Fibroblast of the aortic adventitia (primary cell): Measurements from ENCODE around the gene TSPAN18. TPM values are rescaled to one million over a fixed set of nuclear protein-coding genes. Genes with fewer than 3 reads are reported as not detected.

Experiments used
- DNase-seq: peaks from one replicate; pipeline ENCODE4 v3.0.0-alpha.2; 2010; ENCODE audit warnings: low read depth
- H3K4me3 ChIP-seq: 2 replicates; pipeline ENCODE4 v1.5.1; 2011; ENCODE audit warnings: low read depth, mild to moderate bottlenecking, control low read depth, low read length, moderate library complexity
- total RNA-seq: library from RNA; depleted of rRNA; stranded (reverse); fragments of >200 nt; gene quantifications from 2 replicates; pipeline ENCODE4 v1.2.3, GENCODE V29; 2012; ENCODE audit warnings: low replicate concordance
- TF ChIP-seq, protein P1 (sequence below): IDR thresholded peaks from 2 replicates; pipeline ENCODE4 v1.5.1; 2011; ENCODE audit warnings: mild to moderate bottlenecking, low read length, control low read depth, inconsistent platforms; ENCODE audit not compliant: insufficient read depth

The TSPAN18 gene
- total RNA-seq, 1 donor = under 0.01 TPM

DNA sequence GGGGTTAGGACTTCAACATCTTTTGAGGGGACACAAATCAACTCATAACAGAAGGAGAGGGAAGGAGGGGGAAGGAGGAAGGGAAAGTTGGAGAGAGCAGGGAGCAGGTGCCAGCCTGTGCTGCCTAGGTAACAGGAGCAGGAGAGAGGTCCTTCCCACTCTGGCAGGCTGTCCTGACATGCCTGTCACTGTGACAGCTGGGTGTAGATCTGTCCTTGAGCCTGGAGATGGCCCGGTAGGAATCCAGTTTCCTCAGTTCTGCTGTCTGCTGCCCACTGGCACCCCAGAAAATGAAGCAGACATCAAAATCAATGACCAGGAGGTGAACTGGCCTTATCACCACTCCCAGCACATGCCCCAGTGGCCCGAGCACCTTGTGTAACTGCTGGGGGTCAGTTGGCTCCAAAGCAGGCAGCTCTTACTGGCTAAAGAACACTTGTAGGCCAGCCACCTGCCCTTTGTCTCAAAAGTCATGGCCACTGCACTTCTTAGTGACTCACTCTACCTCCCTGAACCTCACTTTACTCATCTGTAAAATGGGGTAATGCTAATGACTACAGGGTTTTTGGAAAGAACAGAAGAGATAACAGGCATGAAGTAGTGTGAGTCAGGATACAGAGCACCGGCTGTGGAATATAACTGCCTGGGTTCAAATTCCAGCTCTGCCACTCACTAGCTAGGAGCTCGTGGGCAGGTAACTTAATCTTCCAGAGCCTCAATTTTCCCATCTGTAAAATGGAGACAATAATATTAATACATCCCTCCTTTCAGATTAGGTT, 8.0 kb upstream of the TSPAN18 start:
- DNase-seq = no peak
- TF ChIP-seq, protein P1, sequence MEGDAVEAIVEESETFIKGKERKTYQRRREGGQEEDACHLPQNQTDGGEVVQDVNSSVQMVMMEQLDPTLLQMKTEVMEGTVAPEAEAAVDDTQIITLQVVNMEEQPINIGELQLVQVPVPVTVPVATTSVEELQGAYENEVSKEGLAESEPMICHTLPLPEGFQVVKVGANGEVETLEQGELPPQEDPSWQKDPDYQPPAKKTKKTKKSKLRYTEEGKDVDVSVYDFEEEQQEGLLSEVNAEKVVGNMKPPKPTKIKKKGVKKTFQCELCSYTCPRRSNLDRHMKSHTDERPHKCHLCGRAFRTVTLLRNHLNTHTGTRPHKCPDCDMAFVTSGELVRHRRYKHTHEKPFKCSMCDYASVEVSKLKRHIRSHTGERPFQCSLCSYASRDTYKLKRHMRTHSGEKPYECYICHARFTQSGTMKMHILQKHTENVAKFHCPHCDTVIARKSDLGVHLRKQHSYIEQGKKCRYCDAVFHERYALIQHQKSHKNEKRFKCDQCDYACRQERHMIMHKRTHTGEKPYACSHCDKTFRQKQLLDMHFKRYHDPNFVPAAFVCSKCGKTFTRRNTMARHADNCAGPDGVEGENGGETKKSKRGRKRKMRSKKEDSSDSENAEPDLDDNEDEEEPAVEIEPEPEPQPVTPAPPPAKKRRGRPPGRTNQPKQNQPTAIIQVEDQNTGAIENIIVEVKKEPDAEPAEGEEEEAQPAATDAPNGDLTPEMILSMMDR = no peak
- H3K4me3 ChIP-seq = no peak overlapping the region

DNA sequence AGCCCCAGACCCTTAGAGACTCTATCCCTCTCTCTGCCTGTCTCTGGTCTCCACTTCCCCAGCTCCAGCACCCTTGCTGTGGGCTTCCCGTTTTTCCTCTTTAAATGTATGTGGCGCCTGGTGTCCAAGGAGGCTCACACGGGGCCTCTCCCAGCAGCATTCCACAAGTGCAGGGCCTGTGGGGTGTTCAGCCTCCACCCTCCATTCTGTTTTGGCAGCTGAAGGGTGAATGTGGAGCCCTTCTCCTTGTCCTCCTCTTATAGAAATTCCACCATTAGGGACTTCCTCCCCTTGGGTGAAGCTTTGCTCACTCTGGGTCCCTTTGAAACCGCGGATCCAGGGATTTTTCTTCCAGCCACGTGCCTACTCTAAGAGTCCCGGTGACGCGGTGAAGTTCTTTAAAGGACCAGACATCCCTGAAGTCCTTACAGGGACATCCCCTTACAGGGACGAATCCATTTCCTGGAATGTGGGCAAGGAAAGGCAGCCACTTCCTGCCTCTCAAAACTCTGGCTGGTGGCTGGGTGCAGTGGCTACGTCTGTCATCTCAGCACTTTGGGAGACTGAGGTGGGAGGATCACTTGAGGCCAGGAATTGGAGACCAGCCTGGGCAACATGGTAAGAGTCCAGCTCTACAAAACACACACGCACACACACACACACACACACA, 1.6 kb upstream of the TSPAN18 start:
- TF ChIP-seq, protein P1 = no peak

DNA sequence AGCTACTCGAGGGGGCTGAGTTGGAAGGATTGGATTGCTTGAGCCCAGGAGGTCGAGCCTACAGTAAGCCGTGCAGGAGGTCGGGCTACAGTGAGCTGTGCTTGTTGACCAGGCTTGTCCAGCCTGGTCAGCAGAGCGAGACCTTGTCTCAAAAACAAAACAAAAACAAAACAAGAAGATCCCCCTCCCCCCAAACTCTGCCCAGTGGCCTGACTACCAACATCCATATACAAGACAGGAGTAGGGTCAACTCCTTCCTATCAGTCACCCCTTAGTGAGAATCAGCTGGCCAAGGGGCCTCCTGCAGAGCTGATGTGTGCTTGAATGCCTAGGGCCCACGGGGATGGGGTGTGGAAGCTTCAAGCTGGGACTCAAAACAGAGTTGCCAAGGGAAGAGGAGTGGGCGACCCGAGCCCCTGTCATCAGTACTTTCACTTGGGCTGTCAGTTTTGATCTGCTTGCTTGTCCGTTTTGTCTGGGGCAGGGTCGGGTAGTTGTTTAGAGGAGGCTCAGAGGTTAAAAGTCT, 942 bp upstream of the TSPAN18 start:
- DNase-seq = no peak
- H3K4me3 ChIP-seq = no peak overlapping the region
- TF ChIP-seq, protein P1 = no peak

More for the DNA sequence above, 1.6 kb upstream of the TSPAN18 start:
- no peak for DNase-seq
- no peak overlapping the region for H3K4me3 ChIP-seq

DNA sequence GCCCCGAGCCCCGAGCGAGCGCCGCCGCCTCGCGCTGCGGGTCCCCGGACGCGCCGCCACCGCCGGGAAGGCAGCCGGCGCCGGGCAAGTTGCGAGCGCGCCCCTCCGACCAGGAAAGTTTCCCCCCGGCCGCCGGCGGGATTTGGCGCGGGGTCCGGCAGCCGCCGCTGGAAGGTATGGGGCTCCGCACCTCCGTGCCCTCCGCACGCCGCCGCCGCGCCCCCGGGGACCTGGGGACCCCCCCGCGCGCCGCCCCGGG, 281 bp downstream of the TSPAN18 start:
- no peak overlapping the region for H3K4me3 ChIP-seq
- DNase-seq = no peak
- TF ChIP-seq, protein P1 = no peak

GRCh38 chr11:44727373-44728287, 868 bp downstream of the TSPAN18 start:
- TF ChIP-seq, protein P1 = peak; percentile 85
- peak; percentile 61 for DNase-seq
- peak overlapping the region; percentile 13 for H3K4me3 ChIP-seq

DNA sequence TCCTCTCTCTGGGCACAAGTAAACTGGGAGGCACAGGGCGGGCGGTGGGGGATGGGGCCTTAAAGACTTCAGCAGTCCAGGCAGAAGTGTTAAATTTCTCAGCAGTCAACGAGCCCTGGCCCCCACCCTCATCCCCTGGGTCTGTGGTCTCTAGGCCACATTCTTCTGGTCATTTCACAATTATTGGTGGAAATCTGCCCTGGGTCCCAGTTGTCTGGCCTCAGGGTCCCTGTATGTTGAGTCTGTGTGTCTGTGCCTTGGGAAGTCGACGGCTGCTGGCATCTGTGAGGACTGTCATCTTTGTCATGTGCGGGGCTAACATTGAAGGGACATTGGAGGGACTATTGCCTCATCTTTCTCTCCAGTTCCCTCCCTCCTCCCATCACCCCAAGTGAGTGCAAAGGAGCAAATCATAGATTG, 1.7 kb downstream of the TSPAN18 start:
- DNase-seq = no peak
- no peak overlapping the region for H3K4me3 ChIP-seq
- TF ChIP-seq, protein P1 = no peak
